B cell (primary cell): Measurements from ENCODE around the gene FBXO11.

Source experiments
- EZH2 ChIP-seq: IDR thresholded peaks from 2 replicates; pipeline ENCODE4 v1.6.1; 2012; ENCODE audit warnings: borderline replicate concordance, low read depth, mild to moderate bottlenecking, moderate library complexity, low read length; ENCODE audit not compliant: insufficient read depth, poor library complexity, severe bottlenecking
- TF ChIP-seq, protein P1 (sequence below): fragments of 200-600 bp; IDR thresholded peaks from one replicate; pipeline ENCODE4 v1.8.0; 2022; ENCODE audit warnings: antibody characterized with exemption, mild to moderate bottlenecking

DNA sequence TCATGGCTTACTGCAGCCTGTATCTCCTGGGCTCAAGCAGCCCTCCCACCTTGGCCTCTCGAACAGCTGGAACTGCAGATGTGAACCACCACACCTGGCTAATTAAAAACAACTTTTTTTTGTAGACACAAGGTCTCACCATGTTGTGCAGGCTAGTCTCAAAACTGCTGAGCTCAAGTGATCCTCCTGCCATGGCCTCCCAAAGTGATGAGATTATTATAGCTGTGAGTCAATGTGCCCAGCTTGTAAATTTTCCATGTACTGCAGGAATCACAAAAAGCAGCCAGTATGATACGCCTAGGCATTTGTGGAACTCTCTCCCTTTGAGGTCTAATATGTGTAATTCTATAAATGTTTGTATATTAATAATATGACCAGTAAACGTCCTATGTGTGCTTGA is 63.5 kb downstream of the FBXO11 start:
- TF ChIP-seq, protein P1, sequence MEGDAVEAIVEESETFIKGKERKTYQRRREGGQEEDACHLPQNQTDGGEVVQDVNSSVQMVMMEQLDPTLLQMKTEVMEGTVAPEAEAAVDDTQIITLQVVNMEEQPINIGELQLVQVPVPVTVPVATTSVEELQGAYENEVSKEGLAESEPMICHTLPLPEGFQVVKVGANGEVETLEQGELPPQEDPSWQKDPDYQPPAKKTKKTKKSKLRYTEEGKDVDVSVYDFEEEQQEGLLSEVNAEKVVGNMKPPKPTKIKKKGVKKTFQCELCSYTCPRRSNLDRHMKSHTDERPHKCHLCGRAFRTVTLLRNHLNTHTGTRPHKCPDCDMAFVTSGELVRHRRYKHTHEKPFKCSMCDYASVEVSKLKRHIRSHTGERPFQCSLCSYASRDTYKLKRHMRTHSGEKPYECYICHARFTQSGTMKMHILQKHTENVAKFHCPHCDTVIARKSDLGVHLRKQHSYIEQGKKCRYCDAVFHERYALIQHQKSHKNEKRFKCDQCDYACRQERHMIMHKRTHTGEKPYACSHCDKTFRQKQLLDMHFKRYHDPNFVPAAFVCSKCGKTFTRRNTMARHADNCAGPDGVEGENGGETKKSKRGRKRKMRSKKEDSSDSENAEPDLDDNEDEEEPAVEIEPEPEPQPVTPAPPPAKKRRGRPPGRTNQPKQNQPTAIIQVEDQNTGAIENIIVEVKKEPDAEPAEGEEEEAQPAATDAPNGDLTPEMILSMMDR = no peak
- no peak for TF ChIP-seq EZH2
